ENCODE results near the gene PUSL1. TPM values are rescaled to one million over a fixed set of nuclear protein-coding genes. Genes with fewer than 3 reads are reported as not detected.
A peak's percentile ranks its signal among the peaks of the same experiment; 100 is the strongest.

The PUSL1 gene
- total and polyA plus RNA-seq, 2 of the 4 experiments (the other 2 are of a cell fraction), result 10.9 to 33.0 TPM

DNA sequence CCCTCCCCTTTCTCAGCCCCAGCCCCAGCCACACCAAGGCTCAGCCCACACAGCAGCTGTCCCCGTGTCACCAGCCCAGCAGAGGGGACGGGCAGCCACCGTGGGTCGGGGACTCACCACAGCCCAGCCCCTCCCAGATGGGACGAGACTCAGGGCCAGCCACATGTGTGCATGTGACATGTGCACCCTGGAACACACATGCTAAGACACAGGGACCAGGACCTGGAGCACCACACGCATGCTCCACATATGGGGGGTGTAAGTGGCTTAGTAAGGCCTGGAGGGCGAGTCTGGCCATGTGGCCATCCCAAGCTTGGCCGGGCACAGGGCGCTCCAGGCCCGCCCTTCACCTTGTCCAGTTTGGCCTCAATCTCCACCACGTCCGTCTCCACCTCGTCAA is 4.7 kb upstream of the PUSL1 start:
- Histone ChIP-seq H4K8ac (ENCODE audit: low read depth in 2 of 2, low read length in 2 of 2) (0 out of 4 replicates have a peak overlapping the region, but pooled peaks of 1 of the 2 experiments have one; percentile 20), H2BK15ac (ENCODE audit: low read depth, low read length) (no peak overlapping the region), H3K27ac (ENCODE audit: insufficient read depth, low read length) (no peak overlapping the region; the same call in 1 of the 2 replicates), H2BK20ac (ENCODE audit: low read depth, low read length) (no peak overlapping the region), H4K5ac (ENCODE audit: low read depth, low read length) (no peak overlapping the region), H2BK120ac (ENCODE audit: low read depth, low read length) (no peak overlapping the region), H2AFZ (replicated peaks; ENCODE audit: low read length, poor library complexity) (no peak overlapping the region), H3K9ac (ENCODE audit: low read depth, low read length) (no peak overlapping the region), H3K56ac (ENCODE audit: extremely low read depth, insufficient read depth, low read length) (no peak overlapping the region), H4K91ac (ENCODE audit: insufficient read depth, low read depth, low read length) (no peak overlapping the region), H3K9me1 (ENCODE audit: insufficient read depth, low read length) (peaks cover 3% of the 10 kb centered on the region), H3K9me3 (ENCODE audit: control insufficient read depth, insufficient read depth, low read length) (no peaks in the 10 kb centered on the region), H3K4me1 (ENCODE audit: control insufficient read depth, insufficient read depth, low read length) (peaks cover 25% of the 10 kb centered on the region), H3K79me1 (ENCODE audit: low read depth in 1 of 2, low read length in 2 of 2) (peaks cover 3 to 53% of the 10 kb centered on the region in 2 experiments; a peak in 3 of 4 replicates), H4K20me1 (ENCODE audit: insufficient read depth, low read length) (peaks cover 54% of the 10 kb centered on the region), H3K27me3 (ENCODE audit: control insufficient read depth, insufficient read depth, low read length) (no peaks in the 10 kb centered on the region), H3K23ac (ENCODE audit: low read depth, low read length) (0 out of 2 replicates have a peak overlapping the region, but pooled peaks have one; percentile 4), H2BK5ac (ENCODE audit: low read depth, low read length, poor library complexity, severe bottlenecking) (peak overlapping the region; percentile 11), H3K4me3 (ENCODE audit: insufficient read depth, low read depth, low read length) (no peak overlapping the region), H3K4ac (ENCODE audit: low read depth, low read length) (peak overlapping the region; percentile 18; the same call in 1 of the 2 replicates), H3K14ac (replicated peaks; ENCODE audit: low read depth, low read length) (no peak overlapping the region), H2AK5ac (ENCODE audit: low read depth, low read length) (peak overlapping the region; percentile 33), H3K18ac (ENCODE audit: low read depth, low read length) (no peak overlapping the region), H2AK9ac (replicated peaks; ENCODE audit: low read depth, low read length, poor library complexity) (peak overlapping the region; percentile 76), H3K36me3 (ENCODE audit: control insufficient read depth, insufficient read depth, low read length) (peaks cover 9% of the 10 kb centered on the region), H3K4me2 (ENCODE audit: low read depth, low read length) (no peak overlapping the region)
- no TSS peak for BruUV-seq (replicated peaks)
- ATAC-seq (ENCODE audit: low read depth) (no peak), DNase-seq (no peak)
- dilution Hi-C loops (cut with HindIII; ENCODE audit: low sequenced_read_pairs, unreplicated experiment), result no loop called here
- in situ Hi-C loops (cut with MboI; ENCODE audit: low sequenced_read_pairs), result no loop called here
- intact Hi-C loops (cut with micrococcal nuclease), result no loop called here
- 97% methylated on average over 5 of the region's 13 CpGs; no CpG with 5 or more reads in 1 of the 2 experiments for WGBS, 2 experiments (ENCODE audit: extremely low coverage in 2 of 2, insufficient read length in 1 of 2)
- TF ChIP-seq RFX5 (IDR thresholded peaks at IDR 0.05; ENCODE audit: low read depth, low read length) (no peak), BHLHE40 (IDR thresholded peaks at IDR 0.05; ENCODE audit: low read depth, low read length) (no peak), USF2 (IDR thresholded peaks at IDR 0.05; ENCODE audit: low read depth, low read length) (no peak), CEBPB (IDR thresholded peaks at IDR 0.05; ENCODE audit: low read depth, low read length) (no peak), RAD21 (IDR thresholded peaks at IDR 0.05; ENCODE audit: low read length) (no peak), RCOR1 (IDR thresholded peaks at IDR 0.05; ENCODE audit: insufficient replicate concordance, low read length) (no peak), SMC3 (IDR thresholded peaks at IDR 0.05; ENCODE audit: low read depth, low read length) (no peak), MXI1 (IDR thresholded peaks at IDR 0.05; ENCODE audit: borderline replicate concordance, low read depth, low read length) (no peak), FOS (IDR thresholded peaks at IDR 0.05; ENCODE audit: low read depth, low read length) (no peak), CHD1 (IDR thresholded peaks at IDR 0.05; ENCODE audit: low read depth, low read length) (no peak), MAZ (IDR thresholded peaks at IDR 0.05; ENCODE audit: borderline replicate concordance, low read depth, low read length) (no peak), POLR2A (IDR thresholded peaks at IDR 0.05; ENCODE audit: low read depth, low read length) (no peak), NFE2L2 (IDR thresholded peaks at IDR 0.05; ENCODE audit: low read depth, low read length) (no peak), MAFK (IDR thresholded peaks at IDR 0.05; ENCODE audit: low read depth, low read length) (no peak)
- TF ChIP-seq, protein P1, sequence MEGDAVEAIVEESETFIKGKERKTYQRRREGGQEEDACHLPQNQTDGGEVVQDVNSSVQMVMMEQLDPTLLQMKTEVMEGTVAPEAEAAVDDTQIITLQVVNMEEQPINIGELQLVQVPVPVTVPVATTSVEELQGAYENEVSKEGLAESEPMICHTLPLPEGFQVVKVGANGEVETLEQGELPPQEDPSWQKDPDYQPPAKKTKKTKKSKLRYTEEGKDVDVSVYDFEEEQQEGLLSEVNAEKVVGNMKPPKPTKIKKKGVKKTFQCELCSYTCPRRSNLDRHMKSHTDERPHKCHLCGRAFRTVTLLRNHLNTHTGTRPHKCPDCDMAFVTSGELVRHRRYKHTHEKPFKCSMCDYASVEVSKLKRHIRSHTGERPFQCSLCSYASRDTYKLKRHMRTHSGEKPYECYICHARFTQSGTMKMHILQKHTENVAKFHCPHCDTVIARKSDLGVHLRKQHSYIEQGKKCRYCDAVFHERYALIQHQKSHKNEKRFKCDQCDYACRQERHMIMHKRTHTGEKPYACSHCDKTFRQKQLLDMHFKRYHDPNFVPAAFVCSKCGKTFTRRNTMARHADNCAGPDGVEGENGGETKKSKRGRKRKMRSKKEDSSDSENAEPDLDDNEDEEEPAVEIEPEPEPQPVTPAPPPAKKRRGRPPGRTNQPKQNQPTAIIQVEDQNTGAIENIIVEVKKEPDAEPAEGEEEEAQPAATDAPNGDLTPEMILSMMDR (conservative IDR thresholded peaks at IDR 0.05; ENCODE audit: low read depth, low read length), result no peak
- TF ChIP-seq, protein P2, sequence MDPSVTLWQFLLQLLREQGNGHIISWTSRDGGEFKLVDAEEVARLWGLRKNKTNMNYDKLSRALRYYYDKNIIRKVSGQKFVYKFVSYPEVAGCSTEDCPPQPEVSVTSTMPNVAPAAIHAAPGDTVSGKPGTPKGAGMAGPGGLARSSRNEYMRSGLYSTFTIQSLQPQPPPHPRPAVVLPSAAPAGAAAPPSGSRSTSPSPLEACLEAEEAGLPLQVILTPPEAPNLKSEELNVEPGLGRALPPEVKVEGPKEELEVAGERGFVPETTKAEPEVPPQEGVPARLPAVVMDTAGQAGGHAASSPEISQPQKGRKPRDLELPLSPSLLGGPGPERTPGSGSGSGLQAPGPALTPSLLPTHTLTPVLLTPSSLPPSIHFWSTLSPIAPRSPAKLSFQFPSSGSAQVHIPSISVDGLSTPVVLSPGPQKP (IDR thresholded peaks at IDR 0.05; ENCODE audit: borderline replicate concordance, low read depth, low read length), result no peak
- POLR2A ChIA-PET (ENCODE audit: unreplicated experiment), result interaction anchor here (0.6 kb wide), 1 partner anchor 27 kb away, joined by 4 read pairs; no protein-coding TSS in a partner anchor
- CTCF ChIA-PET, result interaction anchor here (0.7 kb wide), 1 partner anchor 28 kb away, joined by 3 read pairs; no protein-coding TSS in a partner anchor
